Kidney tubule cell (primary cell): ENCODE measurements around the gene FBXL4.

Source experiments
- DNase-seq: peaks from one replicate; pipeline ENCODE4 v3.0.0-alpha.2; 2018; ENCODE audit warnings: low spot score

FBXL4 gene

DNA sequence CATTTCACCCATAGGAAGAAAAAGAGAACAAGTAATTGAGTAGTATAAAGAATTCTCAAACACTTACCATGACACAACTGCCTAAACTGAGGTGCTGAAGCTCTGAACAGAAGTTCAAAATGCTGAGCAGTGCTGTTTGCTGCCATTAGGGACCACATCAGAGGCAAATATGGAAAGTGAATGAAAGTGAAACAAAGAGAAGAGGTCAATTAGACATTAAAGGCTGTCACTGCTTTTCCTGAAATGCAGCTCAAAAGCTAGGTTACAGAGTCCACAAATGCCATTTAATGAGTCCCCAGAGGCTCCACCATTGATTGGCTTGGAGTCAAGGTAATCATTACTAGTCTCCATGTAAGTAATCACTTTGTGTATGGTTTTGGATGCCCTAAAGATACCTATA is 67.3 kb downstream of the FBXL4 start:
- no peak for DNase-seq

DNA sequence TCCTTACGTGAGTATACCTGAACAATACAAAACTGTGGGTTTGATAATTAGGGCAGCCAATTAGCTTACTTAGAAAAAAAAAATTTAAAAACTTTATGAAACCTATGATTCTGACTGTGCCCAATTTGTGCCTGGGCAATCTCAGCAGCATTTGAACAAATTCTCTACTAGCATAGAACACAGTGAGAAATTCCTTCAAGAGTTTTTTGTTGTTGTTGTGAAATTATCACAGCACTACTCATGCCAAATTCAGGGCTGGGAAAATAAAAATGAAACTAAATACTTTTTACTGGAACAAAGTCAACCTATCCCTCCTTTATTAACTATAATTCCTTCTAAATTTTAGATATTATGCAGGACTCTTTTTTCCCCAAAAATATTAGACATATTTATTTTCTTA is 70.5 kb downstream of the FBXL4 start:
- no peak for DNase-seq

DNA sequence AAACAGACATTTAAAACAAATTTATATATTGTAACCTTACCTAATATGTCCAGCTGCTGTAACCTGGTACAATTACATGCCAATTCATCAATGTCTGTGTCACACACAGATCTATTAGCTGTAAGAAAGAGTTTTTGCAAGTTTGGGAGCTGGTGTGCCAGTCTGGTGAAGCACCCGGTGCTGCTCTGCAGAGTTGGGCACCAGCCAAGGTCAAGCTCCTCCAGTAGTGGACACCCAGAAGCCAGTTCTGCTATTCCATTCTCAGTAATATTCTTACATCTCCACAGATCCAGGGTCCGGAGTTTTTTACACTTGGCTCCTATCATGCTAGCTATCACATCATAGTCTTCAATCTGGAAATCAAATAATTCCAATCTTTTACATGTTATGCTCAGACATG is 72.4 kb downstream of the FBXL4 start:
- no peak for DNase-seq

DNA sequence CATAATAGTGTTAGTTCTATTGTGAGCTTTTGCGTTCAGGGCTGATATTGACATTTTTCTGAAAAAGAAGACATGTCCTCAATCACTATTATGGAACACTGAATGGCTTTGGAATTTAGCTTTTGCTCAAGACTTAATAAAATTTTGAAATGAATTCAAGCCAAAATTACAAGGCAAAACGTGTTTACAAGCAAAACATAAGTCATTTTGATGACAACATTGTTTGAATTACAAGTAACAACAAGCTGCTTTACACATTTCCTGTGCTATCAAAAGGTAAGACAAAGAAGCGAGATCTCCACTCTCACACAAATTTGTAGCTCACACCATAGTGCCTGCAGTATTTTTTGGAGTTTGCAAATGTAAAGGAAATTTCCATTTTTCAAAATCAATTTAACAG is 75.9 kb downstream of the FBXL4 start:
- DNase-seq, result no peak

DNA sequence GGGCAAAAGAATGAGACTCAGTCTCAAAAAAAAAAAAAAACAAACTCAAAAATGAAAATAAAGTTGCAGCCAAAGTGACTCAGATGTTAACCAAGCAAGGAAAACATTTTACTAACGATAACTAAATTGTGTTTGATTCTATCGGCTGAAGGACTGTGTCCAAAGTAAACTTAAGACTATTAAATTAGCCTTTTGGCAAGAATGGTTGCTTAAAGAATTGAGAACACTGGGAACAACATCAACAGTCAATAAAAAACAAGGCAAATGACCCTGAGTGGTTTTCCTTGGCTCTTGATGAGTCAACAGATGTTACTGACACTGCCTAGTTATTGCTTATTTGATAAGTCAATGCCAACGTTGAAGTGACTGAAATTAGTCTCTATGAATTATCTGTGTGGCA is 76.7 kb downstream of the FBXL4 start:
- no peak for DNase-seq

DNA sequence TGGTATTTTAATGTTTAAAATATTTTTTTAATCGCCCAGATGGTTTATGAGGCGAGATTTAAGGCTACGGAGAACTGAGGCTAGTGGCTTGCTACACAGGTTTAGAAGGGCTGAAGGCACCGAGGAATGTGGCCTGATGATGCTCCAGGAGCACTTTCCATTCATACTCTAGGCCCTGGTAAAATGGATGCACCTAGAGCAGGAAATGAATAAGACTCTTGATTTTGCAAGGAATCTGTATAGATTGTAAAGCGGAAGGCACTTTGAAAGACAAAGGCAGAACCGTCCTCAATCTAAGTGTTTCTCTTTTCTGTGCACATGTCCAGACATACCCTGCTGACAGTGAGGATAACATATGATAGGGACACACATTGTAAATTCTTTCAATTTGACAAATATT is 83.2 kb downstream of the FBXL4 start:
- DNase-seq, result no peak

DNA sequence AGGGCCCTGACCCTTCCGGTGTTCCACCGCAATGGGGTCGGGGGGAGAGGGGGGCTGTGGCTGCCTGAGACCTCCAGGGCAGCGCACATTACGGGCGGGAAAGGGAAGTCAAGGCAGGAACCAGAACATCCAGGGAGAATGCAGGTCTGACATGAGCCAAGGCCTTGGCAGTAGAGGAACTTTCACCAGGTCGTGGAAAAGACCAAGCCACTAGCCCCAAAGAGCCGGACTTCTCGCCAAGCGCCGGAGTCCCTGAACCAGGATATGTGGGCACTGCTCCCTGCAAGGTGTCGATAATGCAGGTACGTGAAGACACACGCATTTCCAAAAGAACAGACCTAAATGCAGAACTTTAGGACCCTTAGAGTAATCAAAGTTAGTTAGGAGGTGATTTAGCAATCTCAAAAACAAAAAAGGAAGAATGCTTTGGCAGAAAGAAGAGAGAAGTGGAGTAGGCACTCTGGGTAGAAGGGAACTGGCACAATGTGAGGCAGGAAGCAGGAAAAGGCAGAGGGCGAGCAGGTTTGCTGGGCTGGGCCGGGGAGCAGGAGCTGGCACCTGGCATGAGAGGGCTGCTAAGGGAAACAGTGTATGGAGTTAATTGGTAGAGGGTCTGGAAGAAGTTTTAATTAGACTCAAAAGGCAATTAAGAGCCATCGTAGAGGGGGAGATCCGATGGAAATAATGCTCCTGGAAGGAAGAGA is 99.1 kb downstream of the FBXL4 start:
- DNase-seq, result no peak

DNA sequence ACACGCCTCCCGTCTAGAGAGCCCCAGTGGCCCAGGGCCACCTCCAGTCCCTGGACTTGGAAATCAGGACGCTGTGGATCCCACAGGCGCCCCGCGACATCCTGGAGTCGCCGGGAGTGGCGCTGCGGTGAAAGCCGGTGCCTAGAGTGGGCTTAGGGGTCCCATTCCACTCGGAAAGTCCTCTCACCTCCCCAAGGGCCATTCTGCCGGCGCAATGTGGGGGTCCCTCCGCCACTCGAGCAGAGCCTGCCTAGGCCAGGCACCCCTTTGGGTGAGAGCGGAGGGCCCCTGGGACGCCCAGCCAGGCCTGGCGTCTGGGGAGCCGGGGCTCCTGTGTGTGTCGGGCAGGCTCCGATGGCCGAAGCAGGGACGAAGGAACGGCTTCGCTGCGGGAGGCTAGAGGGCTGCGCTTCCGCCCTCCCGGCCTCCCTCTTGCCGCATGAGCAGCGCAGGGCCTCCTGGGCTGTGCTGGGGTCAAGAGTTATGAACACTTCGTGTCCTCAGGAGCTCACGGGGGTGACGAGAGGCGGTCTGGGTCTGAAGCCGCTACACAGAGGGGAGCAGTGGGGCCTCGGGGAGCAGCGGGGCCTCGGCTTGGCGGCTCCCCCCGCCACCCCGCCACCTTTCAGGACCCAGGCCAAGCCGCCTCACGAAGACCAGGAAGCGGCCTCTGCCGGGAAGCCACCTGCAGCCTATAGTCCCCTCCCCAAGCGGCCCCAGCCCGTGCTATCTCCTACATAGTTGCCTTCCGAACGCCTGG is 99.8 kb downstream of the FBXL4 start:
- DNase-seq, result peak; percentile 14

DNA sequence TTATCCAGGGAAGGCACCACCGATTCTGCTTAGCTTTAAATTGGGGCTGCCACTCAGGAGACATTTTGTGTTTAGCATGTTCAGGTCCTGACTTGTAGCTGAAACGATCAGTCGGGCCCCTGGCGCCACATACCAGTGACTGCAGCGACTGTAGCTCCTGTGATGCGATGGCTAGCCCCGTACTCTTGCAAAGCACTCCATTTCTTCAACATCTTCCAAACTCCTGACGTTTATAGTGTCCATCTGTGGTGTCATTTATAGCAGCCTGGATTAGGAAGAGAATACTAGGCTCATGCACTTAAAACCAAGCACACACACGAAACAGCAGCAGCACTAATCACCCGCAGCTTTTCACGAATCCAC is 100.3 kb downstream of the FBXL4 start:
- DNase-seq, result no peak

DNA sequence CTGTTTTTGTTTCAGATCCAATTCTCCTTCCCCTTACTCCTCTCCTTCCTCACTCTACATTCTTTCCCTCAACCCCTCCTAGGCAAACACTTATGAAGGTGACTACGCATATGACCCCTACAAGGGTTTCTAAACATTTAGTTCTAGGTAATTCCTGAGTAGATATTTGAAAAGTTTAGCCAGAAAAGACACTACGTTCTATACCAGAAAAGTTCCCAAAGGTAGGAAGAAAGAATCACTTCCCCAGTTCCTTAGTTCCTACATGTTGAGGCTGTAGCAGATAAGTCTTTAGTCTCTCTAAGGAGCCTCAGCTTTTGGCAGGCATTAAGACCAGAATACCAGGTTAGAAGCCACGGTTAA is 101.7 kb downstream of the FBXL4 start:
- no peak for DNase-seq

DNA sequence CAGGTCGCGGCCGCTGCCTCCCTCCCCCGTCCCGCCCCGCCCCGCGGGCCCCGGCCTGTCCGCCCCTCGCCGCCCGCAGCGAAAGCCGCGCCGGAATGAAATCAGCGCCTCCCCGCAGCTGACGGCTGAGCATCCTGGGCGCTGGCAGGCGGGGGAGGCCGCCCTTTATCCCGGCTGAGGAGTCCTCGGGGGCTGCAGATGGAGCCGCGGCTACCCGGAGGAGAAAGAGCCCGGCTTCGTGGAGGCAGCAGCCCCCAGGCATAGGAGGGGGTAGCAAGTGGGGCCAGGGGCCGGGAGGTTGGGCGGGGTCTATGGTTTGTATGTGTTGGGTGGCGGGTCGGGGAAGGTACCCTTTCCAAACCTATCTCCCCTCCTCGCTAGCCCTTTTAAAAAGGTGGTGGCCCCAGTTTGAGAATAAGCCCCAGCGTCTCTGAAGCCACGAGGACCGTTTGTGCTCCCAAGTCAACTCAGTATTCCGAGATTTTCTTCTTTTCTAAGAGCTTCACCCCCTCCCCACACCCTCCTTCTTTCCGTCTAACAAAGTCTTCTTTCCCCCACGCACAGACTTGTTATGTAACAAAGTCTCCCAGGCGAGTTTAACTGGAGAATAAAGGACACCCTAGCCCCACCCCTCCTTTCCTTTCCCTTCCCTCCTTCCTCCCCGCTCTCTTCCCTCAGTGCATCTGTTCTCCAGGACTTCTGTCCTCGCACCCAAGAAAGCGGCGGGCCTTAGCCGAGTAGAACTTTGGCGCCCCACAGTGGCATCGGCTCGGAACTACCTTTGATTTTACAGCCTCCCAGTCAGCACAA is 102.3 kb downstream of the FBXL4 start:
- DNase-seq, result peak; percentile 78

DNA sequence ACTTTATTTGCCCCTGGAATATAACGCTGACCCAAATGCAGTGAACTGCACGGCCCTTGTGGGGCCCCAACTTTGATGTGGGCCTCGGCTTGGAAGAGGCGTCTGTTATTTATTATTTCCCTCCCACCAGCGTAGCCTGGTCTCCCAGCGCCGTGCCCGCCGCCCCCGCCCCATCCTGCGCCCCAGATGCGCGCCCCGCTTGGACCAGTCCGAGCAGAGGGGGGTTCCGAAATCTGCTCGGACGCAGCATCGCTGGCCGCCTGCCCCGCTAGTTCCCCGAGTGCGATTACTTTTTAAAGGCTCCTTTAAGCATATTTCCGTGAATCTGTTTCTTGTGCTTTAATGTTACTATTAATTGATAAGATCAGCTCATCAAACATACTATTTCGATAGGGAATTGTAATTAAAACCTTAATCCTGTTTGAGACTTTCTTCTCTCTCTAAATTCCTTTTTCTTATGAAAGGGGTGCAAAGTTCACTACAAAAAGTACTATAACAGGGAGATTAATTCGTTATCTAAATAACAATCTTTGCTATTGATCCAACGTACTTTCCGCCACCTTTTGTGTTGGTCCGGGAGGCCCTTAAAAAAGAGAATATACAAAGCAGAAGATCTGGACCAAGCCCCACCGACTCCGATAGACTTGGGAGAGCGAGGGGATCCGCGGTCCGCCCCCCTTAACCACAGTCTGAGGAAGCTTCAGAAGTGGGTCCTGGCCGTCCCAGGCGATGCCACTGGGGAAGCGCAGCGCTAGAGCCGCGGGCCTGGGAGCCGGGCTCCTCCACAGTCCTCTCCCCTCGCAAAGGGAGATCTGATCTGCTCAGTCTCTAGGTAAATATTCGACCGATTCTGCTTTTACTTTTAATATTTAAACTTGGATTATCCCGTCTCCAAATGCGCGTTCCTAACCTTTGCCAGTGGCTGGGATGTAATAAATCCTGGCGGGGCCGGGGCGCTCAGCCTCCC is 103.2 kb downstream of the FBXL4 start:
- no peak for DNase-seq

DNA sequence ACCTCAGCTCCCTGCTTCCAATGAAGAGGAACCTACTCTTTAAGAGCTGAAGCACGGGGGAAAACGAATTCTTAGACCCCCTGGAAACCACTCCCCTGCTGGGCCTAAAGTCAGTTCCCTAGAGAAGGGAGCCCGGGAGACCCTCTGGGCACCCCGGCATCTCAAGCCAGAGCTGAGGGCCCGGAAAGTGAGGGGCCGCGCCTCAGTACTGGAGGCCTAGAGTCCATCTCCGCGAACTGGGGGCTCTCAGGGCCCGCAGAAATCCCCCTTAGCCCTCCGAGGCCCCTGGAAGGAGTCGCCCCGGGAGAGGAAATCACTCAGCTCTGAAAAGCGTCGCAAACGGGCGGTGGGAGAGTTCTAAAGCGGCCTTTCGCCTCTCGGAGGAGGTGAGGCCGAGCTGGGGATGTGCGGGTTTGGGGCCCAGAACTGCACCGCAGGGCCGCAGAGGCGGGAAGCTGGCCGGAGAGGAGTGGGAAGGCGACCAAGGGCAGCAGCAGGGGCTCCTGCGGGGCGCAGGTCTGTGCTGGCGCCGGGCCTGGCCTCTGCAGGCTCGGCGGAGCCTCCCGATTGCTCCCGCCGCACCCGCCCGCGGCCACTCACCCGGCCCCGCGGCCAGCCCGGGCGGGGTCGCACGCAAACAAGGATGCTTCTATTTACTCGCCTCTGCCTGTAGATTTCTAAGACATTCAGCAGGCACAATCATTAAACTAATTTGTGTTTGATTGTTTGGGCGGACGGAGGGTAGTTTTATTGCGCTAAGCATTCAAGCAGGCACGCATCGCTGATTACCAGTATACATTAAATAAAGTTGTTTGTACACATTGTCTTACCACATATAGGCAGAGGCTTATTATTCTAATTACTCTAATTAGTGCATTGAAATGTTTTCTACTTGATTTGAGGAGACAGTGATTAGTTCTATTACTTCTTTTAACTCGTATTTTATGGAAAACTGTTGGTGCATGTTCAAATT is 104.2 kb downstream of the FBXL4 start:
- no peak for DNase-seq

DNA sequence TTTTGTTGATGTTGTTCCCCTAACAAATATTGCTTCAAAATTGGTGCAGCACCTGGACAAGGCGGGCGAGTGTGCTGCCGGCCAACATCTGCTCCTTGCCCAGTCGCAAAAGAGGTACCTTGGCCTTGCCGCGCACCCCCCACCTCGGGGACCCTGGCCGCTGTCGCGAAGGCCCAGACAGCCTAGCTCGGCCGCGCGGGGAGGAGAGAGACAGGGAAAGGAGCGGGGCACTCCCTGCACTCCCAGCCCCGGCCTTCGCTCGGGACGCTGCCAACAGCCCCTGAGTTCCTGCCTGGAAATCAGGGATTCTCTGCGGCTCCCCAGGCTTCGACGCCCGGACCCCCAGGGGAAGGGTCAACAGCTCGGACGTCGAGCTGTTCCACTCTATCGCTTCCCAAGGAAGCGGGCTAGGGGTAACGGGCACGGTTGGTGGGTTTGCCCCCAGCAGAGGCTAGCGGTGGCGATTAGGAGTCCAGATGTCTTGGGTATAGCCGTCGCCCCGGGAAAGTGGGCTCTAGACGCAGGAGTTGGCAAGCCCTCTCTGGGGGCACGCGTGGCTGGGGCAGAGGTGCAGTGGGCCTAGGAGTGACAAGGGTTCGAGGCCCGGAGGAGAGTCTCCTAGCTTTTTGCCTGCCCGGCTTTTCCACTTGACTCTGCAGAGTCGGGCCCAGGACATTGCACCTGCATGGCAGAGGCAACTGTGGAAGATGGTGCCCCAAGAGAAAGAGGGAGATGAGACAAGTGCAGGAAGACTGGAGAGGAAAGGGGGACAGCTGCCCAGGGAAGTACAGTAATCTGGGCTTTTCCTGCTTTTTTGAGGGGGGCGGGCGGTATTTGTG is 105.2 kb downstream of the FBXL4 start:
- no peak for DNase-seq

DNA sequence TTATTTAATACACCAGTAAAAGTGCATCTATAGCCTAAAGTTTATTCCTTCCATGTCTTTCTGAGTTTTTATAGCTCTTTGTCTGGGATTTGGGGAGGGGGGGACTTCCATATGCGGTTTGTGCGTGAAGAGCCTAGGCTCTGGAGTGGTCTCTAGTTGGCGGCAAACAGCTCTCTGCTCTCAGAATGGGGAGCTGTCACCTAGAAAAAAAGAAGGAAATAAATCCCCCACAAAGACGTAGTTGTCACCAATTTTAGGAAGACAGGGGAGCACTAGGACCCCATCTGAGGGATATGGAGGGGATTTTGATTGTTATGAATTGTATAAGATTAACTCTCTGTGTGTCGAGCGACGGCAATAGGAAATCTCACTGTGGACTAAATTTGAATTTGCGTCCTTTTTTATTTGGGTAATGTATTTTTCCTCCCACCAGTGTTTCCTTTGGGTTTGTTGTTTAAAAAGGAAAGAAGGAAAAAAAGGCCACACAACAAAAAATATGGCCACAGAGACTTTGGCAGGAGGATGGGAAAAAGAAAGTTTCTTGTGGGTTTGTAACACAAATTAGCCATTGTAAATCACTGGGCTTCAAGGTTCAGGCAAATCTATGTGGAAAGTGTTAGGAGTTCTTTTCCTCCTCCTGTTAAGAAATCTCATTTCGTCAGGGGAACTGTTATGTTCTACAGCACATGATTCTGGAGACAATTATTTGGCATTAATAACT is 106.0 kb downstream of the FBXL4 start:
- no peak for DNase-seq

DNA sequence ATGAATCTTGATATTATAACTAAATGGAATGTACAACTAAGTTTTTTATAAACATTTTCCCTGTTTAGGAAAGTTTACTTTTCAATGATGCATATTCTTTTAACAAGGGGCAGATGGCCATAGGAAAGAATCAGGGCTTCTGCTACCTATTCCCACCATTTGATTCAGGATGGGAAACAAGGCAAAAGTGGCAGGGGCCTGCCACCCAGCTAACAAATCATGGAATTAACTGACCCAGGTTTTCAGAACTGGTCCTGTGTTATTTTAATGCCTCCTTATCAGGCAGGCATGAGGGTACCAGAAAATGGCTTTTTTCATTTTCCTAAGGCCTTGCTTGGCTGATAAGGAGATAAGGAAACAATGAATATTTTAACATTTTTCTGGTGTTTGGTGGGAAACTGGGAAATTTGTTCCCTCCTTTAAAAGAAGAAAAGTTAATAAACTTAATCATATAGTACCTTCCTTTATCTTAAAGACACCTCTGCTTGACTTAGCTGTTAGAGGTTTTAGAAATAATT is 106.7 kb downstream of the FBXL4 start:
- no peak for DNase-seq

DNA sequence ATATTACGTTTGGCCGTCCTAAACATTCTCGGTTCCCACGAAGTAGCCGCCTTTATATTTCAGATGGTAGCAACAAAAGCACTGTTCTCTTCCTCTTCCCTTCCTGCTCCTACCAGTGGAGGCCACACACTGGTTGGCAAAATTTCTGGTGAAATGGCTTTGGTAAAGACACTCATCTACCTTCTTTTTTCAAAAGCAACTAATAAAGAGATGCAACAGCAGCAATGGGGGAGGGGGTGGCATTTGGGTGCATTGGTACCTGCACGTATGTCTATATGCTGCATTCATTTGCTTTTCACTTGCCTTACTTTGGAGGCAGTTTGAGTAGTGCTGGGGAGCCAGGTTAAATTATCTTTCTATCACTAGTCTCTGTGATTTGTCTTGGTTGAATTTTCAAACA is 107.4 kb downstream of the FBXL4 start:
- DNase-seq, result no peak

DNA sequence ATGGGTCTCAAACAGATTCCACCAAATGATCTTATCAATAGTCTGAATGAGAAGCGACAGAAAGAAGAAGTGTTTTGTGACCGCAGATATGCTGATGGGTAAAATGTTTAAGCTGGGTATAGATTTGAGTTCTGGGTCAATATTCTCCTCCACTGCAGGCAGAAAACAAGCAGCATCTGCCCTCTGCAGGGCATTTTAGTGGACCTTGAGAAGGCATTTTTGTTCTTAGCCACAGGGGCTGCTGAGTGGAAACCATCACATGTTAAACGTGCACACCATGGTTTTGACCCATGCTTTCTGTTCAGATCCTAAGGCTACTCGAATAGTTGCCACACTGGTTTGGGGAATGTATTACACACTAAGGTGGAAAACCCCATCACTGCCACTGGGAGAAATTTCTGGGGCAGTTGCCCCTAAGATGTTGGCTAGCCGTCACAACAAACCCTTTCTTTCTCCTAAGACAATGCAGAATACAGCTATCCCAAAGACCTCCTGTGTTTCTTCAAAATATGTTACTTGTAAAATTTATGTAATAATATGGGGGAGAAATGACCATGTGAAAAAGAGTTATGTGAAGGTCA is 107.9 kb downstream of the FBXL4 start:
- DNase-seq, result peak; percentile 22

DNA sequence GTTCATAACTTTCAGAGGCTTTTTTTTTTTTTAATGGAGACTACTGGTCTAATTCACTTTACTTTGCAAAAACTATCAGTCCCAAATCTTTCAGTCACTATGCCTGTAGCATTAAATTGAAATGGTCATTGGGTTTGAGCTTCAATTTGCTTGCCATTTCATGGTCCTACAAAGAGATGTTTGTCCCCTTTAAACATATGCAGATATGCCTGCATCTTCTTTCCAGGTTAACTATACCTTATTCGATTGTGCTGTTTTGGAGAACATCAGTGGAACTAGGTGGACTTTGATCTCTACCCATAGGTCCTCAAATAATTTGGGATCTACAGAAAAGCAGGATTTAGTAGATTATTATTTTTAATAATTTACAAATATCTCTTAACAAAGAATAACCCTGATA is 108.8 kb downstream of the FBXL4 start:
- DNase-seq, result no peak
